DMS53 treated with DMSO at 0.1 percent for 48 hours (cell line): ENCODE measurements around the gene MMP28.

ENCODE experiments used
- DNase-seq: peaks from one replicate; lab custom pipeline; 2025; ENCODE audit not compliant: unreplicated experiment; lab: John Stamatoyannopoulos, UW

MMP28 gene

GRCh38 chr17:35726953-35727460, 68.4 kb downstream of the MMP28 start:
- no peak for DNase-seq

GRCh38 chr17:35726127-35726952, 69.1 kb downstream of the MMP28 start:
- DNase-seq = no peak

GRCh38 chr17:35725802-35726126, 69.7 kb downstream of the MMP28 start:
- DNase-seq = no peak

GRCh38 chr17:35725058-35725457, 70.4 kb downstream of the MMP28 start:
- DNase-seq = no peak

GRCh38 chr17:35723735-35724134, 71.7 kb downstream of the MMP28 start:
- no peak for DNase-seq

GRCh38 chr17:35717475-35717874, 78.0 kb downstream of the MMP28 start:
- DNase-seq = no peak

GRCh38 chr17:35716897-35717465, 78.5 kb downstream of the MMP28 start:
- no peak for DNase-seq

- no peak for DNase-seq
Measured at GRCh38 chr17:35716173-35716572, 79.3 kb downstream of the MMP28 start.
